Measurements from ENCODE around the gene RBM22.

DNA sequence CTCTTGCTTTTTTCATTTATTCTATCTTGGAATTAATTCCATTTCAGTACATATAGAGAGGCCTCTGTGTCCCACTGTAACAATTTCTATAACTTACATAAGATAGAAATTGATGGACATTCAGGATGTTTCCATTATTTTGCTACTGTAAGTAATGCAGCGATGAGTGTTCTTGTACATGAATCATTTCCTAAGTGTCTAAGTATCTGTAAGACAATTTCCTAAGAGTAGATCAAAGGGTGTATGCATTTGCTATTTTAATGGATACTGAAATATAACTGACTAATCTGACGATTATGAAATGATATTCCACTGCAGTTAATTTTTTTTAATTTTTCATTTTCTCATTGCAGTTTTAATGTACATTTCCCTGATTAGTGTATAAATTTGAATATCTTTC lies 23.0 kb upstream of the RBM22 start:
- TF ChIP-seq POLR2A (IDR thresholded peaks at IDR 0.05; ENCODE audit: control extremely low read depth in 1 of 2, low read depth in 2 of 2, low read length in 2 of 2) = no peak
- TF ChIP-seq RAD21 (IDR thresholded peaks at IDR 0.05 in 1 of 2, conservative IDR thresholded peaks at IDR 0.05 in 1 of 2; ENCODE audit: low read depth in 2 of 2, low read length in 2 of 2) = no peak
- TF ChIP-seq SAP30 (IDR thresholded peaks at IDR 0.05; ENCODE audit: insufficient read depth, insufficient replicate concordance, low read length) = no peak
- TF ChIP-seq CTBP2 (IDR thresholded peaks at IDR 0.05; ENCODE audit: borderline replicate concordance, insufficient read depth, insufficient read length, low read length) = no peak
- no peak for TF ChIP-seq JUND (IDR thresholded peaks at IDR 0.05; ENCODE audit: low read length)
- TF ChIP-seq, protein P1, sequence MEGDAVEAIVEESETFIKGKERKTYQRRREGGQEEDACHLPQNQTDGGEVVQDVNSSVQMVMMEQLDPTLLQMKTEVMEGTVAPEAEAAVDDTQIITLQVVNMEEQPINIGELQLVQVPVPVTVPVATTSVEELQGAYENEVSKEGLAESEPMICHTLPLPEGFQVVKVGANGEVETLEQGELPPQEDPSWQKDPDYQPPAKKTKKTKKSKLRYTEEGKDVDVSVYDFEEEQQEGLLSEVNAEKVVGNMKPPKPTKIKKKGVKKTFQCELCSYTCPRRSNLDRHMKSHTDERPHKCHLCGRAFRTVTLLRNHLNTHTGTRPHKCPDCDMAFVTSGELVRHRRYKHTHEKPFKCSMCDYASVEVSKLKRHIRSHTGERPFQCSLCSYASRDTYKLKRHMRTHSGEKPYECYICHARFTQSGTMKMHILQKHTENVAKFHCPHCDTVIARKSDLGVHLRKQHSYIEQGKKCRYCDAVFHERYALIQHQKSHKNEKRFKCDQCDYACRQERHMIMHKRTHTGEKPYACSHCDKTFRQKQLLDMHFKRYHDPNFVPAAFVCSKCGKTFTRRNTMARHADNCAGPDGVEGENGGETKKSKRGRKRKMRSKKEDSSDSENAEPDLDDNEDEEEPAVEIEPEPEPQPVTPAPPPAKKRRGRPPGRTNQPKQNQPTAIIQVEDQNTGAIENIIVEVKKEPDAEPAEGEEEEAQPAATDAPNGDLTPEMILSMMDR (IDR thresholded peaks at IDR 0.05; ENCODE audit: control extremely low read depth in 1 of 3, insufficient read depth in 1 of 3, low read depth in 1 of 3, low read length in 3 of 3) = no peak
- no peak for TF ChIP-seq EGR1 (IDR thresholded peaks at IDR 0.05; ENCODE audit: borderline replicate concordance, low read depth, low read length)
- TF ChIP-seq, protein P2, sequence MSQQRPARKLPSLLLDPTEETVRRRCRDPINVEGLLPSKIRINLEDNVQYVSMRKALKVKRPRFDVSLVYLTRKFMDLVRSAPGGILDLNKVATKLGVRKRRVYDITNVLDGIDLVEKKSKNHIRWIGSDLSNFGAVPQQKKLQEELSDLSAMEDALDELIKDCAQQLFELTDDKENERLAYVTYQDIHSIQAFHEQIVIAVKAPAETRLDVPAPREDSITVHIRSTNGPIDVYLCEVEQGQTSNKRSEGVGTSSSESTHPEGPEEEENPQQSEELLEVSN (IDR thresholded peaks at IDR 0.05) = no peak
- TF ChIP-seq POLR2AphosphoS5 (IDR thresholded peaks at IDR 0.05; ENCODE audit: low read depth, low read length) = no peak
- no peak for TF ChIP-seq SP1 (IDR thresholded peaks at IDR 0.05; ENCODE audit: low read depth, low read length)
- TF ChIP-seq GTF2F1 (IDR thresholded peaks at IDR 0.05; ENCODE audit: borderline replicate concordance, low read depth, low read length) = no peak
- TF ChIP-seq EP300 (IDR thresholded peaks at IDR 0.05; ENCODE audit: borderline replicate concordance in 1 of 2, low read depth in 2 of 2, low read length in 2 of 2) = no peak

All from H1 (cell line).